Pulmonary artery endothelial cell (primary cell): ENCODE data around the gene STEAP1B. TPM values are rescaled to one million over a fixed set of nuclear protein-coding genes. Genes with fewer than 3 reads are reported as not detected.
"Not testable (repeated sequence)": the region's sequence is repeated elsewhere in the genome, so short reads cannot be mapped to it uniquely, and the experiment has no call there.

Source experiments
- DNase-seq: peaks from one replicate; pipeline ENCODE4 v3.0.0-alpha.2; 2011; ENCODE audit warnings: low read depth, low spot score
- total RNA-seq: library from RNA; depleted of rRNA; stranded (reverse); fragments of >200 nt; gene quantifications from 2 replicates; pipeline ENCODE4 v1.2.3, GENCODE V29; 2014

Gene STEAP1B
- total RNA-seq, 1 donor from 2014 or later = 53.2 TPM

- not testable (repeated sequence) for DNase-seq
Measured at GRCh38 chr7:22433165-22433700, 66.8 kb downstream of the STEAP1B start.

- DNase-seq = no peak
Measured at GRCh38 chr7:22432203-22432718, 67.7 kb downstream of the STEAP1B start.

- DNase-seq = no peak
Measured at GRCh38 chr7:22430457-22430856, 69.5 kb downstream of the STEAP1B start.

GRCh38 chr7:22429386-22429785 is 70.6 kb downstream of the STEAP1B start:
- no peak for DNase-seq

GRCh38 chr7:22427855-22428254 is 72.1 kb downstream of the STEAP1B start:
- no peak for DNase-seq

- DNase-seq = no peak
Measured at GRCh38 chr7:22427104-22427503, 72.9 kb downstream of the STEAP1B start.

- no peak for DNase-seq
Measured at GRCh38 chr7:22426463-22427094, 73.4 kb downstream of the STEAP1B start.

GRCh38 chr7:22425361-22425760 is 74.6 kb downstream of the STEAP1B start:
- DNase-seq = no peak

- DNase-seq = no peak
Measured at GRCh38 chr7:22422831-22423615, 77.0 kb downstream of the STEAP1B start.

GRCh38 chr7:22420973-22421635 is 78.9 kb downstream of the STEAP1B start:
- DNase-seq = no peak

GRCh38 chr7:22420008-22420407 is 80.0 kb downstream of the STEAP1B start:
- no peak for DNase-seq

GRCh38 chr7:22419488-22419887 is 80.5 kb downstream of the STEAP1B start:
- no peak for DNase-seq

- peak; percentile 89 for DNase-seq
Measured at GRCh38 chr7:22418251-22419046, 81.5 kb downstream of the STEAP1B start.

- peak; percentile 22 for DNase-seq
Measured at GRCh38 chr7:22417841-22418240, 82.1 kb downstream of the STEAP1B start.

GRCh38 chr7:22417349-22417748 is 82.6 kb downstream of the STEAP1B start:
- no peak for DNase-seq

GRCh38 chr7:22414424-22414823 is 85.6 kb downstream of the STEAP1B start:
- no peak for DNase-seq

- no peak for DNase-seq
Measured at GRCh38 chr7:22413211-22413610, 86.8 kb downstream of the STEAP1B start.

GRCh38 chr7:22411977-22412693 is 87.9 kb downstream of the STEAP1B start:
- no peak for DNase-seq

- no peak for DNase-seq
Measured at GRCh38 chr7:22406715-22407114, 93.3 kb downstream of the STEAP1B start.

- no peak for DNase-seq
Measured at GRCh38 chr7:22404421-22405023, 95.5 kb downstream of the STEAP1B start.
